Vagina (tissue), 2 donors: ENCODE data around the gene LHFPL3.

Experiments used
- POLR2AphosphoS5 ChIP-seq, 2 donors: sonication (generic); formaldehyde crosslinking; IDR thresholded peaks; one replicate each; pipeline ENCODE4 v1.9.0; 2017; ENCODE audit warnings: antibody characterized with exemption in 2 of 2, mild to moderate bottlenecking in 2 of 2, low read depth in 1 of 2; ENCODE audit not compliant: insufficient read depth in 1 of 2
- TF ChIP-seq, protein P1 (sequence below), 3 experiments: fragments of 450-650 bp in 2 of 3; fragments of 200-600 bp in 1 of 3; sonication (generic) in 1 of 3; IDR thresholded peaks; one replicate each; pipeline ENCODE4 v1.5.1; 2017 to 2019; ENCODE audit warnings: antibody characterized with exemption in 3 of 3, mild to moderate bottlenecking in 2 of 3, moderate library complexity in 2 of 3

DNA sequence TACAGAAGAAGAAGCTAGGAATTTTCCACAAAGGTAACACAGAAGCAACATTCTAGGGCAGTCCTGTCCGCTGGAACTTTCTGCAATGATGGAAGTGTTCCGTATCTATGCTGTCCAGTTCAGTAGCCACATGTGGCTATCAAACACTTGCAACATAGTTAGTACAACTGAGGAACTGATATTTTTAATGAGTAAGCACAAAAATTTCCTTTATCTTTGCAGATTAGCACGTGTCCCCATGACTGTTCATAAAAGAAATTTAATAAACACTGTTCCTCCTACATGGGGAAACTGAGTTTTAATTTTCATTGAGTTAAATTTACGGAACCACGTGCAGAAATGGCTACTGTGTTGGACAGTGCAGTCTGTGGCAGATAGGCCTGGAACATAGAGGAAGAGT is 349.2 kb downstream of the LHFPL3 start:
- TF ChIP-seq, protein P1, sequence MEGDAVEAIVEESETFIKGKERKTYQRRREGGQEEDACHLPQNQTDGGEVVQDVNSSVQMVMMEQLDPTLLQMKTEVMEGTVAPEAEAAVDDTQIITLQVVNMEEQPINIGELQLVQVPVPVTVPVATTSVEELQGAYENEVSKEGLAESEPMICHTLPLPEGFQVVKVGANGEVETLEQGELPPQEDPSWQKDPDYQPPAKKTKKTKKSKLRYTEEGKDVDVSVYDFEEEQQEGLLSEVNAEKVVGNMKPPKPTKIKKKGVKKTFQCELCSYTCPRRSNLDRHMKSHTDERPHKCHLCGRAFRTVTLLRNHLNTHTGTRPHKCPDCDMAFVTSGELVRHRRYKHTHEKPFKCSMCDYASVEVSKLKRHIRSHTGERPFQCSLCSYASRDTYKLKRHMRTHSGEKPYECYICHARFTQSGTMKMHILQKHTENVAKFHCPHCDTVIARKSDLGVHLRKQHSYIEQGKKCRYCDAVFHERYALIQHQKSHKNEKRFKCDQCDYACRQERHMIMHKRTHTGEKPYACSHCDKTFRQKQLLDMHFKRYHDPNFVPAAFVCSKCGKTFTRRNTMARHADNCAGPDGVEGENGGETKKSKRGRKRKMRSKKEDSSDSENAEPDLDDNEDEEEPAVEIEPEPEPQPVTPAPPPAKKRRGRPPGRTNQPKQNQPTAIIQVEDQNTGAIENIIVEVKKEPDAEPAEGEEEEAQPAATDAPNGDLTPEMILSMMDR (IDR thresholded peaks at IDR 0.05), result no peak
- no peak for TF ChIP-seq POLR2AphosphoS5 (IDR thresholded peaks at IDR 0.05; ENCODE audit: insufficient read depth in 1 of 2, low read depth in 1 of 2)
